ENCODE data around the gene ZMYM4. TPM values are rescaled to one million over a fixed set of nuclear protein-coding genes. Genes with fewer than 3 reads are reported as not detected.

Gene ZMYM4
- total RNA-seq, 2 experiments from 2014 or later, result 37.0 to 39.9 TPM

- H3K4me1 Mint-ChIP-seq (ENCODE audit: low read depth), result peaks cover 11% of the 10 kb centered on the region
- intact Hi-C loops (cut with DNase I, micrococcal nuclease), result no loop called here
- Histone ChIP-seq H3K27me3 (ENCODE audit: control insufficient read depth in 1 of 2, insufficient read depth in 2 of 2, low read length in 2 of 2) (no peaks in the 10 kb centered on the region), H3K27ac (ENCODE audit: low read depth in 1 of 2, low read length in 2 of 2) (no peak overlapping the region), H3K9me3 (ENCODE audit: control insufficient read depth in 1 of 2, insufficient read depth in 1 of 2, low read length in 2 of 2) (no peaks in the 10 kb centered on the region), H3K4me1 (ENCODE audit: insufficient read depth, low read length) (peaks cover 5% of the 10 kb centered on the region), H3K4me3 (ENCODE audit: low read length) (no peak overlapping the region), H3K36me3 (ENCODE audit: insufficient read depth, low read length) (peaks cover 76% of the 10 kb centered on the region)
- ChIA-PET POLR2A (no interaction called here), CTCF (no interaction called here)
- H3K27me3 Mint-ChIP-seq, result no peaks in the 10 kb centered on the region
- H3K4me3 Mint-ChIP-seq, result no peak overlapping the region
- H3K9me3 Mint-ChIP-seq, result no peaks in the 10 kb centered on the region
- H3K36me3 Mint-ChIP-seq (ENCODE audit: low read depth), result peaks cover 78% of the 10 kb centered on the region
- no peak for TF ChIP-seq CTCF (IDR thresholded peaks at IDR 0.05)
- ATAC-seq (ENCODE audit: poor library complexity), result no peak
- no peak overlapping the region for H3K27ac Mint-ChIP-seq
- no peak for DNase-seq
These were observed 168.7 kb downstream of the ZMYM4 start for GRCh38 chr1:35437200-35437599.

- no peaks in the 10 kb centered on the region for H3K9me3 ChIP-seq (ENCODE audit: control insufficient read depth in 1 of 2, insufficient read depth in 1 of 2, low read length in 2 of 2)
- H3K4me1 Mint-ChIP-seq (ENCODE audit: low read depth), result peaks cover 27% of the 10 kb centered on the region
- no peak overlapping the region for H3K4me3 Mint-ChIP-seq
- H3K36me3 ChIP-seq (ENCODE audit: insufficient read depth, low read length), result peaks cover 76% of the 10 kb centered on the region
- POLR2A ChIA-PET, result interaction anchor here (0.7 to 1.4 kb wide), 2 partner anchors 11 to 113 kb away, joined by 3 read pairs; no protein-coding TSS in a partner anchor
- intact Hi-C loops (cut with DNase I, micrococcal nuclease), result no loop called here
- H3K36me3 Mint-ChIP-seq (ENCODE audit: low read depth), result peaks cover 74% of the 10 kb centered on the region
- CTCF ChIA-PET, result interaction anchor here (1.5 kb wide), 1 partner anchor 12 kb away, joined by 6 read pairs; no protein-coding TSS in a partner anchor
- H3K9me3 Mint-ChIP-seq, result no peaks in the 10 kb centered on the region
- no peaks in the 10 kb centered on the region for H3K27me3 ChIP-seq (ENCODE audit: control insufficient read depth in 1 of 2, insufficient read depth in 2 of 2, low read length in 2 of 2)
- DNase-seq (no peak), ATAC-seq (ENCODE audit: poor library complexity) (no peak)
- peak overlapping the region; percentile 8 for H3K27ac Mint-ChIP-seq
- no peak for TF ChIP-seq CTCF (IDR thresholded peaks at IDR 0.05)
- H3K27ac ChIP-seq (ENCODE audit: low read depth in 1 of 2, low read length in 2 of 2), result no peak overlapping the region
- H3K4me3 ChIP-seq (ENCODE audit: low read length), result no peak overlapping the region
- no peaks in the 10 kb centered on the region for H3K27me3 Mint-ChIP-seq
- peaks cover 9% of the 10 kb centered on the region for H3K4me1 ChIP-seq (ENCODE audit: insufficient read depth, low read length)
These were observed 171.1 kb downstream of the ZMYM4 start for GRCh38 chr1:35439626-35440025.

GRCh38 chr1:35441926-35442579, 173.5 kb downstream of the ZMYM4 start:
- Mint-ChIP-seq H3K27me3 (no peaks in the 10 kb centered on the region), H3K27ac (peak overlapping the region; percentile 64), H3K4me3 (no peak overlapping the region), H3K36me3 (ENCODE audit: low read depth) (peaks cover 51% of the 10 kb centered on the region), H3K9me3 (no peaks in the 10 kb centered on the region), H3K4me1 (ENCODE audit: low read depth) (peaks cover 28% of the 10 kb centered on the region)
- Histone ChIP-seq H3K4me1 (ENCODE audit: insufficient read depth, low read length) (peaks cover 9% of the 10 kb centered on the region), H3K36me3 (ENCODE audit: insufficient read depth, low read length) (peaks cover 68% of the 10 kb centered on the region), H3K27me3 (ENCODE audit: control insufficient read depth in 1 of 2, insufficient read depth in 2 of 2, low read length in 2 of 2) (no peaks in the 10 kb centered on the region), H3K4me3 (ENCODE audit: low read length) (no peak overlapping the region), H3K9me3 (ENCODE audit: control insufficient read depth in 1 of 2, insufficient read depth in 1 of 2, low read length in 2 of 2) (no peaks in the 10 kb centered on the region), H3K27ac (ENCODE audit: low read depth in 1 of 2, low read length in 2 of 2) (no peak overlapping the region)
- DNase-seq (no peak), ATAC-seq (ENCODE audit: poor library complexity) (no peak)
- POLR2A ChIA-PET, result no interaction called here
- TF ChIP-seq CTCF (IDR thresholded peaks at IDR 0.05), result no peak
- CTCF ChIA-PET, result interaction anchor here (1.2 kb wide), 1 partner anchor 10 kb away, joined by 3 read pairs; no protein-coding TSS in a partner anchor
- intact Hi-C loops (cut with DNase I, micrococcal nuclease), result no loop called here

Measured in CD4-positive, alpha-beta T cell (primary cell).